GM21360 (cell line): ENCODE data around the gene FAM151B.
"Not testable (repeated sequence)": the region's sequence is repeated elsewhere in the genome, so short reads cannot be mapped to it uniquely, and the experiment has no call there.

Source experiments
- ATAC-seq: cut with Tn5 transposase; IDR thresholded peaks from one replicate; pipeline ENCODE4 v1.9.1; 2021; ENCODE audit warnings: mild to moderate bottlenecking, moderate library complexity; ENCODE audit not compliant: unreplicated experiment

Gene FAM151B

GRCh38 chr5:80487829-80488721, at the start of gene FAM151B:
FAM151B (plus strand) TSS chr5:80488100; CDS start chr5:80488124, 24 bp downstream.
- peak; percentile 86 for ATAC-seq

GRCh38 chr5:80438739-80439138, 49.2 kb upstream of the FAM151B start:
- no peak for ATAC-seq

- no peak for ATAC-seq
These were observed 48.7 kb upstream of the FAM151B start for GRCh38 chr5:80439213-80439612.

- no peak for ATAC-seq
These were observed 45.2 kb upstream of the FAM151B start for GRCh38 chr5:80442742-80443141.

GRCh38 chr5:80453366-80453765, 34.5 kb upstream of the FAM151B start:
- ATAC-seq: no peak

GRCh38 chr5:80463269-80463668, 24.6 kb upstream of the FAM151B start:
- ATAC-seq: no peak

GRCh38 chr5:80466669-80467485, 21.0 kb upstream of the FAM151B start:
- no peak for ATAC-seq

- ATAC-seq: no peak
These were observed 19.8 kb upstream of the FAM151B start for GRCh38 chr5:80468131-80468530.

- not testable (repeated sequence) for ATAC-seq
These were observed 17.3 kb upstream of the FAM151B start for GRCh38 chr5:80470631-80471030.

GRCh38 chr5:80474929-80475328, 13.0 kb upstream of the FAM151B start:
- no peak for ATAC-seq

- ATAC-seq: no peak
These were observed 8.2 kb upstream of the FAM151B start for GRCh38 chr5:80479713-80480112.

- no peak for ATAC-seq
These were observed 7.5 kb upstream of the FAM151B start for GRCh38 chr5:80480354-80480753.

GRCh38 chr5:80481019-80481893, 6.6 kb upstream of the FAM151B start:
- no peak for ATAC-seq

- no peak for ATAC-seq
These were observed 5.3 kb upstream of the FAM151B start for GRCh38 chr5:80482578-80482977.

- no peak for ATAC-seq
These were observed 4.2 kb upstream of the FAM151B start for GRCh38 chr5:80483636-80484232.

GRCh38 chr5:80487444-80487828, 464 bp upstream of the FAM151B start:
- no peak for ATAC-seq

GRCh38 chr5:80491296-80491695, 3.4 kb downstream of the FAM151B start:
- no peak for ATAC-seq

- no peak for ATAC-seq
These were observed 4.8 kb downstream of the FAM151B start for GRCh38 chr5:80492741-80493140.

GRCh38 chr5:80493443-80493842, 5.5 kb downstream of the FAM151B start:
- ATAC-seq: not testable (repeated sequence)

- ATAC-seq: no peak
These were observed 8.0 kb downstream of the FAM151B start for GRCh38 chr5:80495891-80496290.
